ENCODE results near the gene NUTF2.

DNA sequence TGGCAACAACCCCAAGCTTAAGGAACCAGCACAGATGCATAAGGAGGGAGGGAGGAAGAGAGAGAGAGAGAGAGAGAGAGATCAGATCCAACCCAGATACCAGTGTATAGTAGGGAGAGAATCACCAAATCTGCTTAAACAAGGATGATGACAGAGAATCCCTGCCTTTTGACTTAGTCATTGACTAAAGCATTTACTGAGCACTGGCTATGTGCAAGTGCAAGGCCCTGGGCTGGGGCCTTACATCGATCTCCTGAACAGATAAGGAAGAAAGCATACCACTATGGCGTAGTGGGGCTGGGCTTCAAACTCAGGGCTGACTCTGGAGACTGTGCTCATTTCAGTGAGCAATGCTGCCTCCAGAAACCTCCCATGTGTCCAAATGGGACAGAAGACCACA, 24.2 kb upstream of the NUTF2 start:
- TF ChIP-seq, protein P1, sequence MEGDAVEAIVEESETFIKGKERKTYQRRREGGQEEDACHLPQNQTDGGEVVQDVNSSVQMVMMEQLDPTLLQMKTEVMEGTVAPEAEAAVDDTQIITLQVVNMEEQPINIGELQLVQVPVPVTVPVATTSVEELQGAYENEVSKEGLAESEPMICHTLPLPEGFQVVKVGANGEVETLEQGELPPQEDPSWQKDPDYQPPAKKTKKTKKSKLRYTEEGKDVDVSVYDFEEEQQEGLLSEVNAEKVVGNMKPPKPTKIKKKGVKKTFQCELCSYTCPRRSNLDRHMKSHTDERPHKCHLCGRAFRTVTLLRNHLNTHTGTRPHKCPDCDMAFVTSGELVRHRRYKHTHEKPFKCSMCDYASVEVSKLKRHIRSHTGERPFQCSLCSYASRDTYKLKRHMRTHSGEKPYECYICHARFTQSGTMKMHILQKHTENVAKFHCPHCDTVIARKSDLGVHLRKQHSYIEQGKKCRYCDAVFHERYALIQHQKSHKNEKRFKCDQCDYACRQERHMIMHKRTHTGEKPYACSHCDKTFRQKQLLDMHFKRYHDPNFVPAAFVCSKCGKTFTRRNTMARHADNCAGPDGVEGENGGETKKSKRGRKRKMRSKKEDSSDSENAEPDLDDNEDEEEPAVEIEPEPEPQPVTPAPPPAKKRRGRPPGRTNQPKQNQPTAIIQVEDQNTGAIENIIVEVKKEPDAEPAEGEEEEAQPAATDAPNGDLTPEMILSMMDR (IDR thresholded peaks at IDR 0.05) = no peak
- no peak for TF ChIP-seq POLR2A (IDR thresholded peaks at IDR 0.05)

All from lower leg skin (tissue), 3 donors.